Fibroblast of mammary gland (primary cell): ENCODE data around the gene SPDEF.

ENCODE experiments used
- DNase-seq: peaks from one replicate; pipeline ENCODE4 v3.0.0-alpha.2; 2010; ENCODE audit warnings: low read depth
- H3K4me3 ChIP-seq: 2 replicates; pipeline ENCODE4 v1.5.1; 2011; ENCODE audit warnings: low read depth, mild to moderate bottlenecking, low read length, moderate library complexity; ENCODE audit not compliant: control insufficient read depth
- TF ChIP-seq, protein P1 (sequence below): conservative IDR thresholded peaks from 2 replicates; pipeline ENCODE4 v1.5.1; 2011; ENCODE audit warnings: low read depth, low read length, inconsistent platforms; ENCODE audit not compliant: control insufficient read depth, insufficient read depth

Gene SPDEF

GRCh38 chr6:34556031-34556471, at the start of gene SPDEF:
TSS of gene SPDEF (minus strand) at chr6:34556329. CDS start at chr6:34544455, 11,874 bp downstream.
- no peak for DNase-seq
- no peak within 1 kb of the TSS for H3K4me3 ChIP-seq
- TF ChIP-seq, protein P1, sequence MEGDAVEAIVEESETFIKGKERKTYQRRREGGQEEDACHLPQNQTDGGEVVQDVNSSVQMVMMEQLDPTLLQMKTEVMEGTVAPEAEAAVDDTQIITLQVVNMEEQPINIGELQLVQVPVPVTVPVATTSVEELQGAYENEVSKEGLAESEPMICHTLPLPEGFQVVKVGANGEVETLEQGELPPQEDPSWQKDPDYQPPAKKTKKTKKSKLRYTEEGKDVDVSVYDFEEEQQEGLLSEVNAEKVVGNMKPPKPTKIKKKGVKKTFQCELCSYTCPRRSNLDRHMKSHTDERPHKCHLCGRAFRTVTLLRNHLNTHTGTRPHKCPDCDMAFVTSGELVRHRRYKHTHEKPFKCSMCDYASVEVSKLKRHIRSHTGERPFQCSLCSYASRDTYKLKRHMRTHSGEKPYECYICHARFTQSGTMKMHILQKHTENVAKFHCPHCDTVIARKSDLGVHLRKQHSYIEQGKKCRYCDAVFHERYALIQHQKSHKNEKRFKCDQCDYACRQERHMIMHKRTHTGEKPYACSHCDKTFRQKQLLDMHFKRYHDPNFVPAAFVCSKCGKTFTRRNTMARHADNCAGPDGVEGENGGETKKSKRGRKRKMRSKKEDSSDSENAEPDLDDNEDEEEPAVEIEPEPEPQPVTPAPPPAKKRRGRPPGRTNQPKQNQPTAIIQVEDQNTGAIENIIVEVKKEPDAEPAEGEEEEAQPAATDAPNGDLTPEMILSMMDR, result no peak

DNA sequence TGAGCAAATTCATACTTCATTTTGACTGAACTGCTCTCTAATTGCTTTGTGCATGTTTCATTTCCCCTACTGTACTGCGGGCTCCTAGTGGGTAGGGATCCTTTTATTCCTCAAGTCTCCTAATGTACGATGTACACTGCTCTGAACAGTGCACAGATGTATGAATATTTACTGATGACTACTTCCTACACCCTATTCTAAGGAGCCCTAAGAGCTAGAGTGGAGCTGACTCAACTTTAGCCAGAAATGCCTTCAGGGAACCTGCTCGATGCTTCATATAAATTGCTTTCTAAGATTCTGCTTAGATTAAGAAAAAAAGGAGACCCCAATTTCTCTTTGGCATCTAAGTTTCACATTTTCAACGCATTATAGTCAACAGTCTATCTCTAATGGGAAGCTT, 47.6 kb upstream of the SPDEF start:
- TF ChIP-seq, protein P1, result no peak
- no peak for DNase-seq
- H3K4me3 ChIP-seq, result no peak overlapping the region

- TF ChIP-seq, protein P1, result no peak
- H3K4me3 ChIP-seq, result no peak overlapping the region
- DNase-seq, result no peak
These were observed 46.4 kb upstream of the SPDEF start for GRCh38 chr6:34602318-34603111.

- DNase-seq, result no peak
- H3K4me3 ChIP-seq, result no peak overlapping the region
- TF ChIP-seq, protein P1, result no peak
These were observed 45.6 kb upstream of the SPDEF start for GRCh38 chr6:34601706-34602105.

GRCh38 chr6:34600796-34601195, 44.7 kb upstream of the SPDEF start:
- no peak overlapping the region for H3K4me3 ChIP-seq
- DNase-seq, result no peak
- TF ChIP-seq, protein P1, result no peak

- TF ChIP-seq, protein P1, result no peak
- DNase-seq, result no peak
- H3K4me3 ChIP-seq, result no peak overlapping the region
These were observed 44.0 kb upstream of the SPDEF start for GRCh38 chr6:34600101-34600500.

GRCh38 chr6:34598712-34599111, 42.6 kb upstream of the SPDEF start:
- TF ChIP-seq, protein P1, result no peak
- DNase-seq, result no peak
- H3K4me3 ChIP-seq, result no peak overlapping the region
